ENCODE measurements around the gene MLX.

Gene MLX

DNA sequence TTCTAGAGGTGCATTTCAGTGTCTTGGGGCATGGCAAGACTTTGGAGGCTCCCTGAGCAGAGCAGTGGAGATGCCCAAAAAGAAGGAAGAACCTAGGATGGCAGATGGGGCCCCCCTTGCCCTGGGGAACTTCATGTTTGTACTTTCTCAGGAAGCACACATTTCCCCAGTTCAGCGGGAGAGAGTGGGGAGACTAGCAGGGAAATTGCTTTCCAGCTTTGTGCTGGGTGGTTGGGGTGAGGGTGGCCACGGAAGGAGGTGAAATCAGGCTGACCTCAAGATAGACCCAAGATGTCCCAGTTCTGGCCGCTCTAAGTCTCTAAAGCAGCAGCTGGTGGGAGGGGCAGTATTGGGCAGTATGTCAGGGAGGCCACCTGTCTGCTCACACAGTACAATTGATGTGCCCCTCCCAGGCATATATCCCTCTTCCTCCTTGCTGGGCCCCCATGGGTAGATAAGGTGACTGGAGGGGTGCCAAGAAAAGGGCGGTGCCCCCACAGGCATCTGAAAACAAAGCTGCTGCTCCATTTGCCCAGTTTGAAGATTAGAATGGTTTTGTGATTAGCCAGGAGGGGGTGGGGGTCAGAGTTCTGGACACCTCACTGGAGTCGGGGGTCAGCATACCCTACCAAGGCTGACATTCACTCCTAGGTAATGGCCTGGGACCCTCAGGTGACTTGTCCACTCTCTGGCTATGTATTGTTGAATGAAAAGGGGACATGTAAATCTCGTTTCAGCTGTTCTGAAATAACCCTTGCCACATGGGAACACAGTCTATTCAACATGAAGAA, 48.0 kb upstream of the MLX start:
- Histone ChIP-seq H3K27ac (ENCODE audit: low read length) (no peak overlapping the region), H3K36me3 (replicated peaks; ENCODE audit: insufficient read depth, low read length) (no peaks in the 10 kb centered on the region), H3K9ac (ENCODE audit: low read length) (no peak overlapping the region), H3F3A (ENCODE audit: insufficient read depth, low read length) (no peaks in the 10 kb centered on the region), H4K20me1 (ENCODE audit: insufficient read depth, low read length) (no peaks in the 10 kb centered on the region), H3K4me3 (ENCODE audit: low read length) (no peak overlapping the region), H2AFZ (ENCODE audit: low read length) (no peak overlapping the region), H3K4me2 (ENCODE audit: low read depth, low read length) (no peak overlapping the region), H3K9me3 (replicated peaks; ENCODE audit: insufficient read depth, low read length) (no peaks in the 10 kb centered on the region), H3K79me2 (ENCODE audit: low read length) (no peaks in the 10 kb centered on the region), H3K27me3 (replicated peaks; ENCODE audit: insufficient read depth, low read length) (no peaks in the 10 kb centered on the region), H3K9me2 (replicated peaks; ENCODE audit: insufficient read depth, low read length) (no peaks in the 10 kb centered on the region), H3K4me1 (ENCODE audit: low read length) (no peaks in the 10 kb centered on the region)
- TF ChIP-seq EZH2phosphoT487 (IDR thresholded peaks at IDR 0.05; ENCODE audit: low read length) (no peak), EZH2 (optimal IDR thresholded peaks at IDR 0.05; ENCODE audit: low read depth, low read length) (no peak)
- DNase-seq, result no peak

DNA sequence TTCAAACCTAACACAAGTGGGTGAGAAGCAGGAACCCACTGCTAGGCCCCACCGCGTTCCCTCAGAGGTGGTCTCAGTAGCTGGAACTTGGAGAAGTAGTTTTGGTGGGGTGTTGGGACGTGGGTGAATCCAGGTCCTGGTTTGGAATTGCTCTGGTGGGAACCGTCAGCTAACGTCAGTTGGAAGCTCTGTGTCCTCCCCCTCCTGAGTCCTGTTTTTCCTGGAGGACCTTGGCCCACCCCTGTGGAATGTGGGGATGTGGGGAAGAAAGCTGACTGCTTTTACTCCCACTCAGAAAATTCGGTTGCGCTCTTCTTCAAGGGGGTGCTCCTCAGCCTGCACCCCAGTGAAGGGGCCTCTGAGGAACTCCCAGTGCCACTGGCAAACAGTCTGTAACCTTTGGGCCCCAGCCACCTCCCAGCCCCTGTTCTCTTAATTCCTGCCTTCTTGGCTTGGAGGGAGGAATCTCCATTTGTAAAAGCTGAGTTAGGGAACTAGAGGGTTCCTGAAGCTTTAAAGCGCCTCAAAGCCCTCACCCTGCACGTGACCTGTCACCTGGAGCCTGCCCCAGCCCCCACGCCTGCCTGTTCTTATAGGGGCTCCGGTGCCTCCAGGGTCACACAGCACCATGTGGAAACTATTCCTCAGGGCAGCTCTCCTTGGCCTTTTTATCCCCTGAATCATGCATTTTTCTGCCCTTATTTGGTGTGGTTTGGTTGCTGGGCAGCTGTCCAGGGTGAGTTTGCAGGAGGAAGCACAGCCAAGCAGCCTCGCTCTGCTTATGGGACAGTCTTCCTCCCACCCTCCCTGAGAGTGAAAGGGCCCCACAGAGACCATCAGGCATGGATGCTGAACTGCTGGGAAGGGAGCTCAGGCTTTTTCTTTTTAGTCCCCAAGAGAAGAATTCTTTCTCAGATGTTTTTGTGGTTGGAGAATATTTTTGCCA, 47.1 kb upstream of the MLX start:
- Histone ChIP-seq H3K4me2 (ENCODE audit: low read depth, low read length) (no peak overlapping the region), H3K27ac (ENCODE audit: low read length) (no peak overlapping the region), H3K9me3 (replicated peaks; ENCODE audit: insufficient read depth, low read length) (no peaks in the 10 kb centered on the region), H3K9ac (ENCODE audit: low read length) (no peak overlapping the region), H3K4me1 (ENCODE audit: low read length) (no peaks in the 10 kb centered on the region), H3F3A (ENCODE audit: insufficient read depth, low read length) (no peaks in the 10 kb centered on the region), H3K79me2 (ENCODE audit: low read length) (no peaks in the 10 kb centered on the region), H4K20me1 (ENCODE audit: insufficient read depth, low read length) (no peaks in the 10 kb centered on the region), H3K4me3 (ENCODE audit: low read length) (no peak overlapping the region), H2AFZ (ENCODE audit: low read length) (no peak overlapping the region), H3K36me3 (replicated peaks; ENCODE audit: insufficient read depth, low read length) (no peaks in the 10 kb centered on the region), H3K9me2 (replicated peaks; ENCODE audit: insufficient read depth, low read length) (no peaks in the 10 kb centered on the region), H3K27me3 (replicated peaks; ENCODE audit: insufficient read depth, low read length) (no peaks in the 10 kb centered on the region)
- no peak for TF ChIP-seq EZH2phosphoT487 (IDR thresholded peaks at IDR 0.05; ENCODE audit: low read length)
- TF ChIP-seq EZH2 (optimal IDR thresholded peaks at IDR 0.05; ENCODE audit: low read depth, low read length), result no peak
- TF ChIP-seq, protein P1, sequence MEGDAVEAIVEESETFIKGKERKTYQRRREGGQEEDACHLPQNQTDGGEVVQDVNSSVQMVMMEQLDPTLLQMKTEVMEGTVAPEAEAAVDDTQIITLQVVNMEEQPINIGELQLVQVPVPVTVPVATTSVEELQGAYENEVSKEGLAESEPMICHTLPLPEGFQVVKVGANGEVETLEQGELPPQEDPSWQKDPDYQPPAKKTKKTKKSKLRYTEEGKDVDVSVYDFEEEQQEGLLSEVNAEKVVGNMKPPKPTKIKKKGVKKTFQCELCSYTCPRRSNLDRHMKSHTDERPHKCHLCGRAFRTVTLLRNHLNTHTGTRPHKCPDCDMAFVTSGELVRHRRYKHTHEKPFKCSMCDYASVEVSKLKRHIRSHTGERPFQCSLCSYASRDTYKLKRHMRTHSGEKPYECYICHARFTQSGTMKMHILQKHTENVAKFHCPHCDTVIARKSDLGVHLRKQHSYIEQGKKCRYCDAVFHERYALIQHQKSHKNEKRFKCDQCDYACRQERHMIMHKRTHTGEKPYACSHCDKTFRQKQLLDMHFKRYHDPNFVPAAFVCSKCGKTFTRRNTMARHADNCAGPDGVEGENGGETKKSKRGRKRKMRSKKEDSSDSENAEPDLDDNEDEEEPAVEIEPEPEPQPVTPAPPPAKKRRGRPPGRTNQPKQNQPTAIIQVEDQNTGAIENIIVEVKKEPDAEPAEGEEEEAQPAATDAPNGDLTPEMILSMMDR (IDR thresholded peaks at IDR 0.05; ENCODE audit: low read length), result no peak
- no peak for DNase-seq

DNA sequence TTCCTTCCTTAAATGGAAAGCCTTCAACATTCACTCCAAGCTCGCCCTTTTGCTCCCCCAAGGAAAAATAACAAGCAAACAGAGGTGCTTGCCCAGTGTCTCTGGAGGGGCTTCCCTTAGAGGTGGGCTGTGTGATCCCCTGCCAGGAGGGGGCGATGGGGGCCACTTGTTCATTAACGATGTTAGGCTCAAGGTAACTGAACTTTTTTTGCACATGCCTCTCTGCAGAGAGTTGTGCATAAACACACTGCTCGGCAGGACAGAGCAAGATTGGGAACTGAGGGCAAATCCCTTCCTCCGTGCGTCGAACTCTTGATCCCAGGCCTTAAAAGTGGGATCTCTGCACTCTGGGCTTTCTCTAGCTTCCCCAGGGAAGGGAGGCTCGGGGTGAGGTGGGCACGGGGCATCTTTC, 46.4 kb upstream of the MLX start:
- Histone ChIP-seq H3K4me1 (ENCODE audit: low read length) (no peaks in the 10 kb centered on the region), H3K27ac (ENCODE audit: low read length) (no peak overlapping the region)
- no peak for DNase-seq

More for the DNA sequence above, 46.4 kb upstream of the MLX start:
- no peak for TF ChIP-seq EZH2 (optimal IDR thresholded peaks at IDR 0.05; ENCODE audit: low read depth, low read length)
- TF ChIP-seq EZH2phosphoT487 (IDR thresholded peaks at IDR 0.05; ENCODE audit: low read length), result no peak
- TF ChIP-seq, protein P1 (IDR thresholded peaks at IDR 0.05; ENCODE audit: low read length), result peak; percentile 20
- no peak overlapping the region for H3K4me3 ChIP-seq (ENCODE audit: low read length)
- no peaks in the 10 kb centered on the region for H4K20me1 ChIP-seq (ENCODE audit: insufficient read depth, low read length)
- no peaks in the 10 kb centered on the region for H3K79me2 ChIP-seq (ENCODE audit: low read length)
- no peak overlapping the region for H3K9ac ChIP-seq (ENCODE audit: low read length)
- no peaks in the 10 kb centered on the region for H3K27me3 ChIP-seq (replicated peaks; ENCODE audit: insufficient read depth, low read length)
- no peak overlapping the region for H2AFZ ChIP-seq (ENCODE audit: low read length)
- H3K9me2 ChIP-seq (replicated peaks; ENCODE audit: insufficient read depth, low read length), result no peaks in the 10 kb centered on the region
- no peaks in the 10 kb centered on the region for H3K9me3 ChIP-seq (replicated peaks; ENCODE audit: insufficient read depth, low read length)
- H3F3A ChIP-seq (ENCODE audit: insufficient read depth, low read length), result no peaks in the 10 kb centered on the region
- H3K36me3 ChIP-seq (replicated peaks; ENCODE audit: insufficient read depth, low read length), result no peaks in the 10 kb centered on the region
- no peak overlapping the region for H3K4me2 ChIP-seq (ENCODE audit: low read depth, low read length)
